ENCODE results near the gene PPP1R26. TPM values are rescaled to one million over a fixed set of nuclear protein-coding genes. Genes with fewer than 3 reads are reported as not detected.

Gene PPP1R26
- polyA plus RNA-seq, 1 of the 3 experiments (the other 2 are of a cell fraction) = 20.1 TPM

DNA sequence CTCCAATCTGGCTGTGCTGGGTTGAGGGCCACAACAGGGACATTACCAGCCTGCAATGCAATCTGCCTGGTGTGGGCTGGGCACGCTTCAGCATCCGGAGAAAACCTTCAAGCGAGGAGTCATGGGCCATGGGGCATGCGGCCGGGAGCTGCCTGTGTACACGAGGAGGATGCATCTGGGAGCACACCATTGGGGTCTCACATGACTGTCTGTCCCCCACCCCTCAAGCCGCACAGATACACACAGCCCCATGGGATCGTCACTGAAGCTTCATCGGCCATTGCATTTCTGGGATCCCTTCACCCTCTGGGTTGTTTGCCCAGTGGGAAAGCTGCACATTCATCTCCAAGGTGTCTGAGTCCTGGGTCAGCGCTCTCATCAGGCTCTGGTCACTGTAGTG lies 51.5 kb downstream of the PPP1R26 start:
- no peak overlapping the region for H3K4me2 ChIP-seq
- no peaks in the 10 kb centered on the region for H3K79me2 ChIP-seq (ENCODE audit: insufficient read depth)
- no peak overlapping the region for H3K9ac ChIP-seq
- H3K36me3 ChIP-seq (replicated peaks in 1 of 2; ENCODE audit: control insufficient read depth in 1 of 2, insufficient read depth in 2 of 2, low read length in 1 of 2) = no peaks in the 10 kb centered on the region
- TF ChIP-seq, protein P1, sequence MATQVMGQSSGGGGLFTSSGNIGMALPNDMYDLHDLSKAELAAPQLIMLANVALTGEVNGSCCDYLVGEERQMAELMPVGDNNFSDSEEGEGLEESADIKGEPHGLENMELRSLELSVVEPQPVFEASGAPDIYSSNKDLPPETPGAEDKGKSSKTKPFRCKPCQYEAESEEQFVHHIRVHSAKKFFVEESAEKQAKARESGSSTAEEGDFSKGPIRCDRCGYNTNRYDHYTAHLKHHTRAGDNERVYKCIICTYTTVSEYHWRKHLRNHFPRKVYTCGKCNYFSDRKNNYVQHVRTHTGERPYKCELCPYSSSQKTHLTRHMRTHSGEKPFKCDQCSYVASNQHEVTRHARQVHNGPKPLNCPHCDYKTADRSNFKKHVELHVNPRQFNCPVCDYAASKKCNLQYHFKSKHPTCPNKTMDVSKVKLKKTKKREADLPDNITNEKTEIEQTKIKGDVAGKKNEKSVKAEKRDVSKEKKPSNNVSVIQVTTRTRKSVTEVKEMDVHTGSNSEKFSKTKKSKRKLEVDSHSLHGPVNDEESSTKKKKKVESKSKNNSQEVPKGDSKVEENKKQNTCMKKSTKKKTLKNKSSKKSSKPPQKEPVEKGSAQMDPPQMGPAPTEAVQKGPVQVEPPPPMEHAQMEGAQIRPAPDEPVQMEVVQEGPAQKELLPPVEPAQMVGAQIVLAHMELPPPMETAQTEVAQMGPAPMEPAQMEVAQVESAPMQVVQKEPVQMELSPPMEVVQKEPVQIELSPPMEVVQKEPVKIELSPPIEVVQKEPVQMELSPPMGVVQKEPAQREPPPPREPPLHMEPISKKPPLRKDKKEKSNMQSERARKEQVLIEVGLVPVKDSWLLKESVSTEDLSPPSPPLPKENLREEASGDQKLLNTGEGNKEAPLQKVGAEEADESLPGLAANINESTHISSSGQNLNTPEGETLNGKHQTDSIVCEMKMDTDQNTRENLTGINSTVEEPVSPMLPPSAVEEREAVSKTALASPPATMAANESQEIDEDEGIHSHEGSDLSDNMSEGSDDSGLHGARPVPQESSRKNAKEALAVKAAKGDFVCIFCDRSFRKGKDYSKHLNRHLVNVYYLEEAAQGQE (IDR thresholded peaks at IDR 0.05; ENCODE audit: low read depth, low read length) = no peak
- TF ChIP-seq FOSL2 (IDR thresholded peaks at IDR 0.05; ENCODE audit: borderline replicate concordance, low read depth) (no peak), JUND (IDR thresholded peaks at IDR 0.05) (no peak), CHD2 (IDR thresholded peaks at IDR 0.05; ENCODE audit: low read length, partially characterized antibody) (no peak), RXRA (IDR thresholded peaks at IDR 0.05; ENCODE audit: borderline replicate concordance, low read depth) (no peak), EZH2phosphoT487 (IDR thresholded peaks at IDR 0.05; ENCODE audit: borderline replicate concordance, low read depth) (no peak), GABPA (IDR thresholded peaks at IDR 0.05; ENCODE audit: low read depth) (no peak), RFX5 (IDR thresholded peaks at IDR 0.05; ENCODE audit: low read length) (no peak), RAD21 (IDR thresholded peaks at IDR 0.05; ENCODE audit: low read length) (no peak), TAF1 (IDR thresholded peaks at IDR 0.05; ENCODE audit: borderline replicate concordance, low read depth, low read length) (no peak), MXI1 (IDR thresholded peaks at IDR 0.05; ENCODE audit: low read depth, low read length) (no peak), SIN3A (IDR thresholded peaks at IDR 0.05; ENCODE audit: borderline replicate concordance, low read depth, low read length) (no peak), MEF2A (IDR thresholded peaks at IDR 0.05; ENCODE audit: borderline replicate concordance, low read depth) (no peak), YY1 (IDR thresholded peaks at IDR 0.05; ENCODE audit: low read depth) (no peak), GATA2 (CRISPR knock-in tag; IDR thresholded peaks at IDR 0.05) (no peak)
- TF ChIP-seq, protein P2, sequence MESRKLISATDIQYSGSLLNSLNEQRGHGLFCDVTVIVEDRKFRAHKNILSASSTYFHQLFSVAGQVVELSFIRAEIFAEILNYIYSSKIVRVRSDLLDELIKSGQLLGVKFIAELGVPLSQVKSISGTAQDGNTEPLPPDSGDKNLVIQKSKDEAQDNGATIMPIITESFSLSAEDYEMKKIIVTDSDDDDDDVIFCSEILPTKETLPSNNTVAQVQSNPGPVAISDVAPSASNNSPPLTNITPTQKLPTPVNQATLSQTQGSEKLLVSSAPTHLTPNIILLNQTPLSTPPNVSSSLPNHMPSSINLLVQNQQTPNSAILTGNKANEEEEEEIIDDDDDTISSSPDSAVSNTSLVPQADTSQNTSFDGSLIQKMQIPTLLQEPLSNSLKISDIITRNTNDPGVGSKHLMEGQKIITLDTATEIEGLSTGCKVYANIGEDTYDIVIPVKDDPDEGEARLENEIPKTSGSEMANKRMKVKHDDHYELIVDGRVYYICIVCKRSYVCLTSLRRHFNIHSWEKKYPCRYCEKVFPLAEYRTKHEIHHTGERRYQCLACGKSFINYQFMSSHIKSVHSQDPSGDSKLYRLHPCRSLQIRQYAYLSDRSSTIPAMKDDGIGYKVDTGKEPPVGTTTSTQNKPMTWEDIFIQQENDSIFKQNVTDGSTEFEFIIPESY (IDR thresholded peaks at IDR 0.05; ENCODE audit: borderline replicate concordance, low read depth) = no peak
- TF ChIP-seq, protein P3, sequence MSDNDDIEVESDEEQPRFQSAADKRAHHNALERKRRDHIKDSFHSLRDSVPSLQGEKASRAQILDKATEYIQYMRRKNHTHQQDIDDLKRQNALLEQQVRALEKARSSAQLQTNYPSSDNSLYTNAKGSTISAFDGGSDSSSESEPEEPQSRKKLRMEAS (IDR thresholded peaks at IDR 0.05; ENCODE audit: low read depth) = no peak
- TF ChIP-seq, protein P4, sequence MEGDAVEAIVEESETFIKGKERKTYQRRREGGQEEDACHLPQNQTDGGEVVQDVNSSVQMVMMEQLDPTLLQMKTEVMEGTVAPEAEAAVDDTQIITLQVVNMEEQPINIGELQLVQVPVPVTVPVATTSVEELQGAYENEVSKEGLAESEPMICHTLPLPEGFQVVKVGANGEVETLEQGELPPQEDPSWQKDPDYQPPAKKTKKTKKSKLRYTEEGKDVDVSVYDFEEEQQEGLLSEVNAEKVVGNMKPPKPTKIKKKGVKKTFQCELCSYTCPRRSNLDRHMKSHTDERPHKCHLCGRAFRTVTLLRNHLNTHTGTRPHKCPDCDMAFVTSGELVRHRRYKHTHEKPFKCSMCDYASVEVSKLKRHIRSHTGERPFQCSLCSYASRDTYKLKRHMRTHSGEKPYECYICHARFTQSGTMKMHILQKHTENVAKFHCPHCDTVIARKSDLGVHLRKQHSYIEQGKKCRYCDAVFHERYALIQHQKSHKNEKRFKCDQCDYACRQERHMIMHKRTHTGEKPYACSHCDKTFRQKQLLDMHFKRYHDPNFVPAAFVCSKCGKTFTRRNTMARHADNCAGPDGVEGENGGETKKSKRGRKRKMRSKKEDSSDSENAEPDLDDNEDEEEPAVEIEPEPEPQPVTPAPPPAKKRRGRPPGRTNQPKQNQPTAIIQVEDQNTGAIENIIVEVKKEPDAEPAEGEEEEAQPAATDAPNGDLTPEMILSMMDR (IDR thresholded peaks at IDR 0.05) = no peak
- TF ChIP-seq, protein P5, sequence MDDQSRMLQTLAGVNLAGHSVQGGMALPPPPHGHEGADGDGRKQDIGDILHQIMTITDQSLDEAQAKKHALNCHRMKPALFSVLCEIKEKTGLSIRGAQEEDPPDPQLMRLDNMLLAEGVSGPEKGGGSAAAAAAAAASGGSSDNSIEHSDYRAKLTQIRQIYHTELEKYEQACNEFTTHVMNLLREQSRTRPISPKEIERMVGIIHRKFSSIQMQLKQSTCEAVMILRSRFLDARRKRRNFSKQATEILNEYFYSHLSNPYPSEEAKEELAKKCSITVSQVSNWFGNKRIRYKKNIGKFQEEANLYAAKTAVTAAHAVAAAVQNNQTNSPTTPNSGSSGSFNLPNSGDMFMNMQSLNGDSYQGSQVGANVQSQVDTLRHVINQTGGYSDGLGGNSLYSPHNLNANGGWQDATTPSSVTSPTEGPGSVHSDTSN (IDR thresholded peaks at IDR 0.05) = no peak
- H3K4me3 ChIP-seq (ENCODE audit: low read depth in 2 of 2, low read length in 1 of 2) = no peak overlapping the region
- H3K9me2 ChIP-seq = no peaks in the 10 kb centered on the region
- no peaks in the 10 kb centered on the region for H3K4me1 ChIP-seq (ENCODE audit: control insufficient read depth in 1 of 2, insufficient read depth in 2 of 2, low read depth in 1 of 2, low read length in 1 of 2)
- H2AFZ ChIP-seq (ENCODE audit: low read depth) = no peak overlapping the region
- no peaks in the 10 kb centered on the region for H3F3A ChIP-seq (replicated peaks; ENCODE audit: insufficient read depth)
- 68% methylated on average over 5 of the region's 10 CpGs for WGBS (ENCODE audit: low lambda C conversion rate)
- no peaks in the 10 kb centered on the region for H4K20me1 ChIP-seq (ENCODE audit: insufficient read depth)
- DNase-seq = no peak
- H3K27ac ChIP-seq (ENCODE audit: low read depth in 2 of 2, low read length in 1 of 2) = no peak overlapping the region
- POLR2A ChIA-PET = no interaction called here
- CTCF ChIA-PET = interaction anchor here (1.8 kb wide), 1 partner anchor 27 kb away, joined by 8 read pairs; no protein-coding TSS in a partner anchor
- no peaks in the 10 kb centered on the region for H3K9me3 ChIP-seq
- H3K27me3 ChIP-seq (ENCODE audit: insufficient read depth) = no peaks in the 10 kb centered on the region
